Neuron (in vitro differentiated cells): ENCODE results near the gene NEB.
"Not testable (repeated sequence)": the region's sequence is repeated elsewhere in the genome, so short reads cannot be mapped to it uniquely, and the experiment has no call there.

Source experiments
- H2AFZ ChIP-seq: one replicate; pipeline ENCODE4 v1.6.1; 2013; ENCODE audit warnings: low read depth, mild to moderate bottlenecking, inconsistent platforms, low read length, moderate library complexity
- H3K27me3 ChIP-seq: one replicate; pipeline ENCODE4 v1.6.1; 2013; ENCODE audit warnings: low read length; ENCODE audit not compliant: insufficient read depth
- H3K36me3 ChIP-seq: one replicate; pipeline ENCODE4 v1.6.1; 2013; ENCODE audit warnings: low read length; ENCODE audit not compliant: insufficient read depth
- H3K4me1 ChIP-seq: one replicate; pipeline ENCODE4 v1.6.1; 2013; ENCODE audit warnings: low read length; ENCODE audit not compliant: insufficient read depth
- H3K4me3 ChIP-seq: 2 replicates; pipeline ENCODE4 v1.5.1; 2013; ENCODE audit warnings: mild to moderate bottlenecking, low read length, moderate library complexity
- H3K9me3 ChIP-seq: one replicate; pipeline ENCODE4 v1.6.1; 2013; ENCODE audit warnings: low read length

NEB gene

GRCh38 chr2:151627353-151627752 is 106.9 kb downstream of the NEB start:
- Histone ChIP-seq H3K27me3 (no peaks in the 10 kb centered on the region), H3K4me1 (no peaks in the 10 kb centered on the region), H3K4me3 (no peak overlapping the region), H3K36me3 (no peaks in the 10 kb centered on the region), H3K9me3 (no peaks in the 10 kb centered on the region), H2AFZ (no peak overlapping the region)

- H3K4me1 ChIP-seq, result no peaks in the 10 kb centered on the region
- H3K4me3 ChIP-seq, result no peak overlapping the region
- H3K27me3 ChIP-seq, result no peaks in the 10 kb centered on the region
- no peaks in the 10 kb centered on the region for H3K9me3 ChIP-seq
- no peaks in the 10 kb centered on the region for H3K36me3 ChIP-seq
- H2AFZ ChIP-seq, result no peak overlapping the region
These were observed 110.0 kb downstream of the NEB start for GRCh38 chr2:151624271-151624670.

GRCh38 chr2:151623631-151624030 is 110.6 kb downstream of the NEB start:
- H3K9me3 ChIP-seq, result no peaks in the 10 kb centered on the region
- H3K4me3 ChIP-seq, result no peak overlapping the region

DNA sequence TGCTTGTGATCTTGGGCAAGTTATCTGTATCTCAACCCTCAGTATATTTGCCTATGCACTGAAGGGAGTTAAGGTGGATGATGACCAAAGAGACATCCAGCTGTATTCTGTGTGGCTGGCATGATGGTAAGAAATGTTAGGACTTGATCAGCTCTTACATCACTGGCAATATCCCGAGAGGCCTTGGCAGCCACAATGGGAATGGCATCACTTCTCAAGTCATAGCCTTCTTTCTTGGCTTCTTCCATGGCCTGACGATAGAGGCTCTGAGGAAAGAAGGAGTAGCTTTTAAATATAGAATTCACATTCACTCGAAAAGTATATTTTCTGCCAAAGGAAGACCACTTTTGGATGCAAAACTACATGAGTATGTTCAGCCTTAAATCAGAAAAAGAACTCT is 113.5 kb downstream of the NEB start:
- Histone ChIP-seq H3K27me3 (no peaks in the 10 kb centered on the region), H3K4me1 (no peaks in the 10 kb centered on the region), H3K4me3 (no peak overlapping the region), H3K36me3 (no peaks in the 10 kb centered on the region), H2AFZ (no peak overlapping the region), H3K9me3 (no peaks in the 10 kb centered on the region)

More at GRCh38 chr2:151623631-151624030, 110.6 kb downstream of the NEB start:
- Histone ChIP-seq H3K4me1 (no peaks in the 10 kb centered on the region), H2AFZ (no peak overlapping the region), H3K27me3 (no peaks in the 10 kb centered on the region), H3K36me3 (no peaks in the 10 kb centered on the region)

DNA sequence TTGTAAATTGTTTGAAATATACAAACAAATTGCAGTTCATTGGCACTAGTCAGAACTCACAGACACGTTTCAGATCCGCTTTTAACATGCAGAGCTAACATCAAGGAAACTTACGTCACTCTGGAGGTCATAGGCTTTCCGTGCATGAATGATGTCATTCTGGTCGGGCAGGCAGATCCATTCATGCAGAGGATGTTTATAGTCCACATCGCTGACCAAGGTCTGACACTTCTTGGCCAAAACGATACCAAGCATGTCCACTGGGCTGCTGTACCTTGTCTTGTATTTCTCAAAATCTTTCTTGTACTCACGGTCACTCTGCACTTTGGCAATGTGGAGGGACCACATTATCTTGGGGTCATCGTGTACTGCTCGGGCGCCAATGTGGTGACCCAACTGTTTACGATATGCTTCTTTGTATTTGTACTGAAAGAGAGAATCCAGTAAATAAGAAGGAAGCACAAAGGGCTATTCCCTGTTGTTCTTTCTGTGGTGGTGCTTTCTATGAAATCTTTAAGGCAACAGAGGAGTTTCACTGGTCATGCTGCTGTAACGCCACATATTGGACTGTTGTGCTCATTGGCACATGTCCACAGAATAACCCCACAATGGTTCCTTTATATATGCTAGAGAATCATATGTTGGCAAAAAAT is 114.8 kb downstream of the NEB start:
- Histone ChIP-seq H3K9me3 (no peaks in the 10 kb centered on the region), H2AFZ (no peak overlapping the region), H3K4me1 (no peaks in the 10 kb centered on the region), H3K4me3 (no peak overlapping the region), H3K36me3 (no peaks in the 10 kb centered on the region), H3K27me3 (no peaks in the 10 kb centered on the region)

GRCh38 chr2:151616760-151617339 is 117.4 kb downstream of the NEB start:
- Histone ChIP-seq H3K4me3 (no peak overlapping the region), H3K27me3 (no peaks in the 10 kb centered on the region), H3K4me1 (no peaks in the 10 kb centered on the region), H2AFZ (no peak overlapping the region), H3K9me3 (no peaks in the 10 kb centered on the region), H3K36me3 (no peaks in the 10 kb centered on the region)

GRCh38 chr2:151614606-151615306 is 119.5 kb downstream of the NEB start:
- Histone ChIP-seq H3K27me3 (no peaks in the 10 kb centered on the region), H3K4me3 (no peak overlapping the region), H3K9me3 (no peaks in the 10 kb centered on the region), H2AFZ (no peak overlapping the region), H3K36me3 (no peaks in the 10 kb centered on the region), H3K4me1 (no peaks in the 10 kb centered on the region)

GRCh38 chr2:151614159-151614558 is 120.1 kb downstream of the NEB start:
- no peaks in the 10 kb centered on the region for H3K36me3 ChIP-seq
- no peaks in the 10 kb centered on the region for H3K4me1 ChIP-seq
- H3K27me3 ChIP-seq, result no peaks in the 10 kb centered on the region
- H3K4me3 ChIP-seq, result no peak overlapping the region
- H3K9me3 ChIP-seq, result no peaks in the 10 kb centered on the region
- no peak overlapping the region for H2AFZ ChIP-seq

GRCh38 chr2:151611351-151611750 is 122.9 kb downstream of the NEB start:
- H3K4me3 ChIP-seq, result no peak overlapping the region
- H3K36me3 ChIP-seq, result no peaks in the 10 kb centered on the region
- H2AFZ ChIP-seq, result no peak overlapping the region
- H3K9me3 ChIP-seq, result no peaks in the 10 kb centered on the region
- no peaks in the 10 kb centered on the region for H3K27me3 ChIP-seq
- H3K4me1 ChIP-seq, result no peaks in the 10 kb centered on the region

- Histone ChIP-seq H3K27me3 (no peaks in the 10 kb centered on the region), H3K9me3 (no peaks in the 10 kb centered on the region), H3K4me1 (no peaks in the 10 kb centered on the region), H2AFZ (no peak overlapping the region), H3K36me3 (no peaks in the 10 kb centered on the region), H3K4me3 (no peak overlapping the region)
These were observed 124.0 kb downstream of the NEB start for GRCh38 chr2:151610310-151610709.

DNA sequence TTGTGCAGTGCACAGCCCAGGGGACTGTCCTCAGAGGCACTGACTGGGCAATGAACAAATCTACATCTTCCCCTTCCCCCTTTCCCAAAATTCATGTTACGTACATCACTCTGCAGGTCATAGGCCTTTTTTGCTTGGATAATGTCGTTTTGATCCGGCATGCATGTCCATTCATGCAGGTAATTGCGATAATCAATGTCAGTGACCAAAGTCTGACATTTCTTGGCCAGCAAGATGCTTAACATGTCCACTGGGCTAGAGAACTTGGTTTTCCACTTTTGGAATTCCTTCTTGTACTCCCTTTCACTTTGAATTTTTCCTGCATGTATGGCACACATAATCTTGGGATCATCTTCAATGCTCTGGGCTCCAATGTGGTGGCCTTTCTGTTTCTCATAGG is 124.6 kb downstream of the NEB start:
- Histone ChIP-seq H3K9me3 (no peaks in the 10 kb centered on the region), H2AFZ (no peak overlapping the region), H3K36me3 (no peaks in the 10 kb centered on the region), H3K4me3 (no peak overlapping the region), H3K4me1 (no peaks in the 10 kb centered on the region), H3K27me3 (no peaks in the 10 kb centered on the region)

GRCh38 chr2:151607459-151608424 is 126.5 kb downstream of the NEB start:
- not testable (repeated sequence) for H3K27me3 ChIP-seq, H3K4me1 ChIP-seq, H3K4me3 ChIP-seq, H2AFZ ChIP-seq, H3K36me3 ChIP-seq, H3K9me3 ChIP-seq

DNA sequence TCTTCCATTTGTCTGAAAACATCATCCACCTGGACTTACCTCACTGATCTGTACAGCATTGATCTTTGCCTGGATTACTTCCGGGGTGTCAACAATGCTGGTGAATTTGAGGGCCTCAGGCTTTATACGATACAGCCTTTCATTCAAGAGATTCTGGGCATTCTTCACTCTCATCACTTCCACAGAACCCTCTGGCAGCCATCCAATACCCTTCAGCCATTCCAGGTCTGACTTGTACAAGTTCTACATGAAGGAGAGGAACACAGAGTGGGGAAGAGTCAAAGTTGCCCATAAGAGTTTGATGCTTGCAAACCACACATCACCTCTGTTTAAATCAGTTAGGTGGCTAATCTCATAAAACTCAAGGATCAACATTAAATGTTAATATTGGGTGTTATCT is 130.7 kb downstream of the NEB start:
- not testable (repeated sequence) for H2AFZ ChIP-seq, H3K36me3 ChIP-seq, H3K4me3 ChIP-seq, H3K4me1 ChIP-seq, H3K9me3 ChIP-seq, H3K27me3 ChIP-seq
